GM21367 (cell line): Measurements from ENCODE around the gene PCDHA9.
"Not testable (repeated sequence)": the region's sequence is repeated elsewhere in the genome, so short reads cannot be mapped to it uniquely, and the experiment has no call there.

Experiments used
- ATAC-seq: cut with Tn5 transposase; IDR thresholded peaks from one replicate; pipeline ENCODE4 v1.9.1; 2021; ENCODE audit not compliant: unreplicated experiment

Gene PCDHA9, protein sequence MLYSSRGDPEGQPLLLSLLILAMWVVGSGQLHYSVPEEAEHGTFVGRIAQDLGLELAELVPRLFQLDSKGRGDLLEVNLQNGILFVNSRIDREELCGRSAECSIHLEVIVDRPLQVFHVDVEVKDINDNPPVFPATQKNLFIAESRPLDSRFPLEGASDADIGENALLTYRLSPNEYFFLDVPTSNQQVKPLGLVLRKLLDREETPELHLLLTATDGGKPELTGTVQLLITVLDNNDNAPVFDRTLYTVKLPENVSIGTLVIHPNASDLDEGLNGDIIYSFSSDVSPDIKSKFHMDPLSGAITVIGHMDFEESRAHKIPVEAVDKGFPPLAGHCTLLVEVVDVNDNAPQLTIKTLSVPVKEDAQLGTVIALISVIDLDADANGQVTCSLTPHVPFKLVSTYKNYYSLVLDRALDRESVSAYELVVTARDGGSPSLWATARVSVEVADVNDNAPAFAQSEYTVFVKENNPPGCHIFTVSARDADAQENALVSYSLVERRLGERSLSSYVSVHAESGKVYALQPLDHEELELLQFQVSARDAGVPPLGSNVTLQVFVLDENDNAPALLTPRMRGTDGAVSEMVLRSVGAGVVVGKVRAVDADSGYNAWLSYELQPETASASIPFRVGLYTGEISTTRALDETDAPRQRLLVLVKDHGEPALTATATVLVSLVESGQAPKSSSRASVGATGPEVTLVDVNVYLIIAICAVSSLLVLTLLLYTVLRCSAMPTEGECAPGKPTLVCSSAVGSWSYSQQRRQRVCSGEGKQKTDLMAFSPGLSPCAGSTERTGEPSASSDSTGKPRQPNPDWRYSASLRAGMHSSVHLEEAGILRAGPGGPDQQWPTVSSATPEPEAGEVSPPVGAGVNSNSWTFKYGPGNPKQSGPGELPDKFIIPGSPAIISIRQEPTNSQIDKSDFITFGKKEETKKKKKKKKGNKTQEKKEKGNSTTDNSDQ

DNA sequence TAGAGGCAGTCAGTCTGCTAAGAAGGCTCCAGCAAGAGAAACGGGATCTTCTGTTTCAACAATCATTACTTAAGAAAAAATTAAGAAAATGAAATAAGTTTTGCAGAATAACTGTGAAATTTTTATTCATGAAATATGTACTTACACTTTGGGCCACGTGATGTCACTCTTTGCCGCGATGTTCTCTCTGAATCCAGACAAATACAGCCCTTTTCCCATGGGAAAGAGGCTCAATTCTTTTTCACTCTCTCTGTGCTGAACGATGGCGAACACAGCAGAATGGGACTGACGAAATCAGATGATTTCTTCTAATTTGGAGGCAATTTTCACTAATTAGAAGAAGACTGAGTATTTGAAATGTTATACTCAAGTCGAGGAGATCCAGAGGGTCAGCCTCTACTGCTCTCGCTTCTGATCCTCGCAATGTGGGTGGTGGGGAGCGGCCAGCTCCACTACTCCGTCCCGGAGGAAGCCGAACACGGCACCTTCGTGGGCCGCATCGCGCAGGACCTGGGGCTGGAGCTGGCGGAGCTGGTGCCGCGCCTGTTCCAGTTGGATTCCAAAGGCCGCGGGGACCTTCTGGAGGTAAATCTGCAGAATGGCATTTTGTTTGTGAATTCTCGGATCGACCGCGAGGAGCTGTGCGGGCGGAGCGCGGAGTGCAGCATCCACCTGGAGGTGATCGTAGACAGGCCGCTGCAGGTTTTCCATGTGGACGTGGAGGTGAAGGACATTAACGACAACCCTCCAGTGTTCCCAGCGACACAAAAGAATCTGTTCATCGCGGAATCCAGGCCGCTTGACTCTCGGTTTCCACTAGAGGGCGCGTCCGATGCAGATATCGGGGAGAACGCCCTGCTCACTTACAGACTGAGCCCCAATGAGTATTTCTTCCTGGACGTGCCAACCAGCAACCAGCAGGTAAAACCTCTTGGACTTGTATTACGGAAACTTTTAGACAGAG lies at the start of gene PCDHA9:
TSS of gene PCDHA9 (plus strand) at position 244 of the 964 bp plus-strand sequence. CDS start at position 358, 114 bp downstream.
- ATAC-seq, result not testable (repeated sequence)

DNA sequence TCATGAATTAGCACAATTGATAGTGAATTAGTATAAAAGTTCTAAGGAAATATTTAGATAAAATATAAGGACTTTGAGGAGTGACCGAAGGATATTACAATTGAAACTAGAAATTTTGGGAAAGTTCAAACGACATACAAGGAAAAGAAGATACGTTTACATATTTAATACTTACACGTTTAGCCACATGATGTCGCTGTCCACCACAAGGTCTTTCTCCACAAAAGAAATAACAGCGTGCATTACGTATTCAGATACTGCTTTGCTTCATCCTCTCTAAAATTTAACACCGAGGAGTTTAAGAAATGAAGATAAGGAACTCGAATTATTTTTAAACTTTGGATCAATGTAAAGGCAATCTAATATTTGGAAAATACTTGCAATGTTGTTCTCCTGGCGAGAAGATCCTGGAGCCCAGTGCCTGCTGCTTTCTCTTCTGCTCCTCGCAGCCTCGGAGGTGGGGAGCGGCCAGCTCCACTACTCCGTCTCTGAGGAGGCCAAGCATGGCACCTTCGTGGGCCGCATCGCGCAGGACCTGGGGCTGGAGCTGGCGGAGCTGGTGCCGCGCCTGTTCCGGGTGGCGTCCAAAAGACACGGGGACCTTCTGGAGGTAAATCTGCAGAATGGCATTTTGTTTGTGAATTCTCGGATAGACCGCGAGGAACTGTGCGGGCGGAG lies 47.2 kb upstream of the PCDHA9 start, which contains the start of gene PCDHA3:
TSS of gene PCDHA3 (plus strand) at position 242 of the 678 bp plus-strand sequence.
- ATAC-seq, result no peak

DNA sequence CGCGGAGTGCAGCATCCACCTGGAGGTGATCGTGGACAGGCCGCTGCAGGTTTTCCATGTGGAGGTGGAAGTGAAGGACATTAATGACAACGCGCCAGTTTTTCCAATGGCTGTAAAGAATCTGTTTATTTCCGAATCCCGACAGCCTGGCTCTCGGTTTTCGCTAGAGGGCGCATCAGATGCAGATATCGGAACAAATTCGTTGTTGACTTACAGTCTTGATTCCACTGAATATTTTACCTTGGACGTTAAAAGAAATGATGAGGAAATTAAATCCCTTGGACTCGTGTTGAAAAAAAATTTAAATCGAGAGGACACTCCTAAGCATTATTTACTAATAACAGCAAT lies 46.7 kb upstream of the PCDHA9 start:
- no peak for ATAC-seq

DNA sequence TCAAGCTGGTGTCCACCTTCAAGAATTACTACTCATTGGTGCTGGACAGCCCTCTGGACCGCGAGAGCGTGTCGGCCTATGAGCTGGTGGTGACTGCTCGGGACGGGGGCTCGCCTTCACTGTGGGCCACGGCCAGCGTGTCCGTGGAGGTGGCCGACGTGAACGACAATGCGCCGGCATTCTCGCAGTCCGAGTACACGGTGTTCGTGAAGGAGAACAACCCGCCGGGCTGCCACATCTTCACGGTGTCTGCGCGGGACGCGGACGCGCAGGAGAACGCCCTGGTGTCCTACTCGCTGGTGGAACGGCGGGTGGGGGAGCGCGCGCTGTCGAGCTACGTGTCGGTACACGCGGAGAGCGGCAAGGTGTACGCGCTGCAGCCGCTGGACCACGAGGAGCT lies 45.8 kb upstream of the PCDHA9 start:
- ATAC-seq, result not testable (repeated sequence)

DNA sequence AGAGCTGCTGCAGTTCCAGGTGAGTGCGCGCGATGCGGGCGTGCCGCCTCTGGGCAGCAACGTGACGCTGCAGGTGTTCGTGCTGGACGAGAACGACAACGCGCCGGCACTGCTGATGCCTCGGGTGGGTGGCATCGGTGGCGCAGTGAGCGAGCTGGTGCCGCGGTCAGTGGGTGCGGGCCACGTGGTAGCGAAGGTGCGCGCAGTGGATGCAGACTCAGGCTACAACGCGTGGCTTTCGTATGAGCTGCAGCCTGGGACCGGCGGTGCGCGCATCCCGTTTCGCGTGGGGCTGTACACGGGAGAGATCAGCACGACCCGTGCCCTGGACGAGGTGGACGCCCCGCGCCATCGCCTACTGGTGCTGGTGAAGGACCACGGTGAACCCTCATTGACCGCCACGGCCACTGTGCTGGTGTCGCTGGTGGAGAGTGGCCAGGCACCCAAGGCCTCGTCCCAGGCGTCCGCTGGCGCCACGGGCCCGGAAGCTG lies 45.4 kb upstream of the PCDHA9 start:
- ATAC-seq, result no peak

DNA sequence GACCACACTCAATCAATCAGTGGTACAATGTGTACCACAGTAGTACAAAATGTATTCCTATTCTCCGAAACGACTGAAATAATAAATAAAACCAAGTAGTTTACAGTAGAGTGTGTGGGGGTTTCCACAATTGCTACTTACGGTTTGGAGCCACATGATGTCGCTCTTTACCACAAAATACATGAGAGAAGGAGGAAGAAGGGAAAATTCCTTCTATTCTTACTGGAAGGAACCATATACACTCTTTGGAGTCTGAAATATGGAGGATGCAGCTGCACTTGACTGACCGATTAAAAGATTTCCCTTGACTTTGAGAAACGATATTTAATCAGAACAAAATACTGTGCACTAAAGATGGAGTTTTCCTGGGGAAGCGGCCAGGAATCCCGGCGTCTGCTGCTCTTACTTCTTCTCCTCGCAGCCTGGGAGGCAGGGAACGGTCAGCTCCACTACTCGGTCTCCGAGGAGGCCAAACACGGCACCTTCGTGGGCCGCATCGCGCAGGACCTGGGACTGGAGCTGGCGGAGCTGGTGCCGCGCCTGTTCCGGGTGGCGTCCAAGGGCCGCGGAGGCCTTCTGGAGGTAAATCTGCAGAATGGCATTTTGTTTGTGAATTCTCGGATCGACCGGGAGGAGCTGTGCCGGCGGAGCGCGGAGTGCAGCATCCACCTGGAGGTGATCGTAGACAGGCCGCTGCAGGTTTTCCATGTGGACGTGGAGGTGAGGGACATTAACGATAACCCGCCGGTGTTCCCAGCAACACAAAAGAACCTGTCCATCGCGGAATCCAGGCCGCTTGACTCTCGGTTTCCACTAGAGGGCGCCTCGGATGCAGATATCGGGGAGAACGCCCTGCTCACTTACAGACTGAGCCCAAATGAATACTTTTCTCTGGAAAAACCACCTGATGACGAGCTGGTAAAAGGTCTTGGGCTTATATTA lies 41.1 kb upstream of the PCDHA9 start, which contains the start of gene PCDHA4:
TSS of gene PCDHA4 (plus strand) at position 235 of the 942 bp plus-strand sequence.
- ATAC-seq, result no peak

DNA sequence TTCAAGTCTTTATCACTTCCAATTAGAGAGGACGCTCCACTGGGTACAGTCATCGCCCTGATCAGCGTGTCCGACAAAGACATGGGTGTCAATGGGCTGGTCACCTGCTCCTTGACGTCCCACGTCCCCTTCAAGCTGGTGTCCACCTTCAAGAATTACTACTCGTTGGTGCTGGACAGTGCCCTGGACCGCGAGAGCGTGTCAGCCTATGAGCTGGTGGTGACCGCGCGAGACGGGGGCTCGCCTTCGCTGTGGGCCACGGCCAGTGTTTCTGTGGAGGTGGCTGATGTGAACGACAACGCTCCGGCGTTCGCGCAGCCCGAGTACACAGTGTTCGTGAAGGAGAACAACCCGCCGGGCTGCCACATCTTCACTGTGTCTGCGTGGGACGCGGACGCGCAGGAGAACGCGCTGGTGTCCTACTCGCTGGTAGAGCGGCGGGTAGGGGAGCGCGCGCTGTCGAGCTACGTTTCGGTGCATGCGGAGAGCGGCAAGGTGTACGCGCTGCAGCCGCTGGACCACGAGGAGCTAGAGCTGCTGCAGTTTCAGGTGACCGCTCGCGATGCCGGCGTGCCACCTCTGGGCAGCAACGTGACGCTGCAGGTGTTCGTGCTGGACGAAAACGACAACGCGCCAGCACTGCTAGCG lies 39.8 kb upstream of the PCDHA9 start:
- not testable (repeated sequence) for ATAC-seq

DNA sequence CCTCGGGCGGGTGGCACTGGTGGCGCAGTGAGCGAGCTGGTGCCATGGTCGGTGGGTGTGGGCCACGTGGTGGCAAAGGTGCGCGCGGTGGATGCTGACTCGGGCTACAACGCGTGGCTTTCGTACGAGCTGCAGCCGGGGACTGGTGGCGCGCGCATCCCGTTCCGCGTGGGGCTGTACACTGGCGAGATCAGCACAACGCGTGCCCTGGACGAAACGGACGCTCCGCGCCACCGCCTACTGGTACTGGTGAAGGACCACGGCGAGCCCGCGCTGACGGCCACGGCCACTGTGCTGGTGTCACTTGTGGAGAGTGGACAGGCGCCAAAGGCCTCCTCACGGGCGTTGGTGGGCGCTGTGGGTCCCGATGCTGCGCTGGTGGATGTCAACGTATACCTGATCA lies 39.3 kb upstream of the PCDHA9 start:
- ATAC-seq, result no peak

DNA sequence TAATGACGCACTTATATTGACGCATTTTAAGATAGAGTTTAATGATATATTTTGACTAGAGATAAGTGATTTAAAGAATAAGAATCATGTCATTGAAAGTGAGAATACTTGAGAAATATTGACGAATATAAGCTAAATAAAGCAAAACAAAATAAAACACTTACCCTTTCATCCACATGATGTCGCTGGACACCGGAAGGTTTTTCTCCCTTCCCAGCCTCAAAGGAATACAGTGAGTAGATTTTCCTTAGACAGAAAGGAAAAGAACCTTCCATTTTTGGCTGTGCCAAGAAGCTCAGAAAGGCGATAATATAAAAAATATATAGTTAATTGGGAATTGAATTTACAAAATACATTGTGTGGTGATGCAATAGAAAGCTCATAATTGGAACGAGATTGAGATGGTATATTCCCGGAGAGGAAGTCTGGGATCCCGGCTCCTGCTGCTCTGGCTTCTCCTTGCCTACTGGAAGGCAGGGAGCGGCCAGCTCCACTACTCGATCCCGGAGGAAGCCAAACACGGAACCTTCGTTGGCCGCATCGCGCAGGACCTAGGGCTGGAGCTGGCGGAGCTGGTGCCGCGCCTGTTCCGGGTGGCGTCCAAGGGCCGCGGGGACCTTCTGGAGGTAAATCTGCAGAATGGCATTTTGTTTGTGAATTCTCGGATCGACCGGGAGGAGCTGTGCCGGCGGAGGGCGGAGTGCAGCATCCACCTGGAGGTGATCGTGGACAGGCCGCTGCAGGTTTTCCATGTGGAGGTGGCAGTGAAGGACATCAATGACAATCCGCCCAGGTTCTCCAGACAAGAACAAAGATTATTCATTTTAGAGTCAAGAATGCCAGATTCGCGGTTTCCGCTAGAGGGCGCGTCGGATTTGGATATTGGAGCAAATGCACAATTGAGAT lies 26.6 kb upstream of the PCDHA9 start, which contains the start of gene PCDHA5:
TSS of gene PCDHA5 (plus strand) at position 239 of the 906 bp plus-strand sequence.
- no peak for ATAC-seq

DNA sequence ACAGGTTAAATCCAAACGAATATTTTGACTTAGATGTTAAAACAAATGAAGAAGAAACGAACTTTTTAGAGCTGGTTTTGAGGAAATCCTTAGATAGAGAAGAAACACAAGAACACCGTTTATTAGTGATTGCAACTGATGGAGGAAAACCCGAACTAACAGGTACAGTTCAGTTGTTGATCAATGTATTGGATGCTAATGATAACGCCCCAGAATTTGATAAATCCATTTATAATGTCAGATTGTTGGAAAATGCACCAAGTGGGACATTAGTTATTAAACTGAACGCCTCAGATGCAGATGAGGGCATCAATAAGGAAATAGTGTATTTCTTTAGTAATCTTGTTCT lies 25.9 kb upstream of the PCDHA9 start:
- ATAC-seq, result no peak

DNA sequence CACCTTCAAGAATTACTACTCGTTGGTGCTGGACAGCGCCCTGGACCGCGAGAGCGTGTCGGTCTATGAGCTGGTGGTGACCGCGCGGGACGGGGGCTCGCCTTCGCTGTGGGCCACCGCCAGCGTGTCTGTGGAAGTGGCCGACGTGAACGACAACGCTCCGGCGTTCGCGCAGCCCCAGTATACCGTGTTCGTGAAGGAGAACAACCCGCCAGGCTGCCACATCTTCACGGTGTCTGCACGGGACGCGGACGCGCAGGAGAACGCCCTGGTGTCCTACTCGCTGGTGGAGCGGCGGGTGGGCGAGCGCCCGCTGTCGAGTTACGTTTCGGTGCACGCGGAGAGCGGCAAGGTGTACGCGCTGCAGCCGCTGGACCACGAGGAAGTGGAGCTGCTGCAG lies 25.2 kb upstream of the PCDHA9 start:
- ATAC-seq, result not testable (repeated sequence)

DNA sequence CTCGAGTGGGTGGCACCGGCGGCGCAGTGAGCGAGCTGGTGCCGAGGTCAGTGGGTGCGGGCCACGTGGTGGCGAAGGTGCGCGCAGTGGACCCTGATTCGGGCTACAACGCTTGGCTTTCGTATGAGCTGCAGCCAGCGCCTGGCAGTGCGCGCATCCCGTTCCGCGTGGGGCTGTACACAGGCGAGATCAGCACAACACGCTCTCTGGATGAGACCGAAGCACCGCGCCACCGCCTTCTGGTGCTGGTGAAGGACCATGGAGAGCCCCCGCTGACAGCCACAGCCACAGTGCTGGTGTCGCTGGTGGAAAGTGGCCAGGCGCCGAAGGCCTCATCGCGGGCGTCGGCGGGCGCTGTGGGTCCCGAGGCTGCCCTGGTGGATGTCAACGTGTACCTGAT lies 24.7 kb upstream of the PCDHA9 start:
- no peak for ATAC-seq

DNA sequence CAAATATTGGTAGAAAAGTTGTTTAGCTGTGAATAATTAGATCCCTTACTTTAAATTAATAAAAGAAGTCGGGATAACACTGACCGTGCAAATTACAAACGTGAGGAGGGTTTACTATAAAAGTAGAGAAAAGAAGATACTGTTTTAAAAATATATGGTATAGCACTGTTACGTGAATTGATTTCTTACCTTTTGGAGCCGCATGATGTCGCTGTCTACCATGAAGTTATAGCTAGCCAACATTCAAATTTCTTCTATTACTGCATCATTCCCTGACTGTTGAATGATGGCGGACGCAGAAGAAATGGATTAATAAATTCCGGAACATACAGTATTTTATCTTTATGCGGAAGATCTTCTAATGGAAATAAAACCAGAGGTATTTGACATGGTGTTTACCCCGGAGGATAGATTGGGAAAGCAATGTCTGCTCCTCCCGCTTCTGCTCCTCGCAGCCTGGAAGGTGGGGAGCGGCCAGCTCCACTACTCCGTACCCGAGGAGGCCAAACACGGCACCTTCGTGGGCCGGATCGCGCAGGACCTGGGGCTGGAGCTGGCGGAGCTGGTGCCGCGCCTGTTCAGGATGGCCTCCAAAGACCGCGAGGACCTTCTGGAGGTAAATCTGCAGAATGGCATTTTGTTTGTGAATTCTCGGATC lies 20.3 kb upstream of the PCDHA9 start, which contains the start of gene PCDHA6:
TSS of gene PCDHA6 (plus strand) at position 257 of the 658 bp plus-strand sequence. CDS start at position 389, 132 bp downstream.
- ATAC-seq, result no peak

DNA sequence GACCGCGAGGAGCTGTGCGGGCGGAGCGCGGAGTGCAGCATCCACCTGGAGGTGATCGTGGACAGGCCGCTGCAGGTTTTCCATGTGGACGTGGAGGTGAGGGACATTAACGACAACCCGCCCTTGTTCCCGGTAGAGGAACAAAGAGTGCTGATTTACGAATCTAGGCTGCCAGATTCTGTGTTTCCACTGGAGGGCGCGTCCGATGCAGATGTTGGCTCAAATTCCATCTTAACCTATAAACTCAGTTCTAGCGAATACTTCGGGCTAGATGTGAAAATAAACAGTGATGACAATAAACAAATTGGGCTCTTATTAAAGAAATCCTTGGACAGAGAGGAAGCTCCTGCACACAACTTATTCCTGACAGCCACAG lies 19.8 kb upstream of the PCDHA9 start:
- no peak for ATAC-seq

DNA sequence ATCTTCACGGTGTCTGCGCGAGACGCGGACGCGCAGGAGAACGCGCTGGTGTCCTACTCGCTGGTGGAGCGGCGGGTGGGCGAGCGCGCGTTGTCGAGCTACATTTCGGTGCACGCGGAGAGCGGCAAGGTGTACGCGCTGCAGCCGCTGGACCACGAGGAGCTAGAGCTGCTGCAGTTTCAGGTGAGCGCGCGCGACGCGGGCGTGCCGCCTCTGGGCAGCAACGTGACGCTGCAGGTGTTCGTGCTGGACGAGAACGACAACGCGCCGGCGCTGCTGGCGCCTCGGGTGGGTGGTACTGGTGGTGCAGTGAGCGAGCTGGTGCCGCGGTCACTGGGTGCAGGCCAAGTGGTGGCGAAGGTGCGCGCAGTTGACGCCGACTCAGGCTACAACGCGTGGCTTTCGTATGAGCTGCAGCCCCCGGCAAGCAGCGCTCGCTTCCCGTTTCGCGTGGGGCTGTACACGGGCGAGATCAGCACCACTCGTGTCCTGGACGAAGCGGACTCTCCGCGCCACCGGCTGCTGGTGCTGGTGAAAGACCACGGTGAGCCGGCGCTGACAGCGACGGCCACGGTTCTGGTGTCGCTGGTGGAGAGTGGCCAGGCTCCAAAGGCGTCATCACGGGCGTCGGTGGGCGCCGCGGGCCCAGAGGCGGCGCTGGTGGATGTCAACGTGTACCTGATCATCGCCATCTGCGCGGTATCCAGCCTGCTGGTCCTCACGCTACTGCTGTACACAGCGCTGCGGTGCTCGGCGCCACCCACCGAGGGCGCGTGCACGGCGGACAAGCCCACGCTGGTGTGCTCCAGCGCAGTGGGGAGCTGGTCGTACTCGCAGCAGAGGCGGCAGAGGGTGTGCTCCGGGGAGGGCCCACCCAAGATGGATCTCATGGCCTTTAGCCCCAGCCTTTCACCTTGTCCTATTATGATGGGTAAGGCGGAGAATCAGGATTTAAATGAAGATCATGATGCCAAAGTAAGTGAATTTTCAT lies 18.4 kb upstream of the PCDHA9 start:
- not testable (repeated sequence) for ATAC-seq
